GM19324 (cell line): ENCODE results near the gene IRF1.
"Not testable (repeated sequence)": the region's sequence is repeated elsewhere in the genome, so short reads cannot be mapped to it uniquely, and the experiment has no call there.

Experiments
- ATAC-seq: cut with Tn5 transposase; IDR thresholded peaks from one replicate; pipeline ENCODE4 v1.9.1; 2021; ENCODE audit warnings: mild to moderate bottlenecking, moderate library complexity; ENCODE audit not compliant: unreplicated experiment, low FRiP score

The IRF1 gene, protein sequence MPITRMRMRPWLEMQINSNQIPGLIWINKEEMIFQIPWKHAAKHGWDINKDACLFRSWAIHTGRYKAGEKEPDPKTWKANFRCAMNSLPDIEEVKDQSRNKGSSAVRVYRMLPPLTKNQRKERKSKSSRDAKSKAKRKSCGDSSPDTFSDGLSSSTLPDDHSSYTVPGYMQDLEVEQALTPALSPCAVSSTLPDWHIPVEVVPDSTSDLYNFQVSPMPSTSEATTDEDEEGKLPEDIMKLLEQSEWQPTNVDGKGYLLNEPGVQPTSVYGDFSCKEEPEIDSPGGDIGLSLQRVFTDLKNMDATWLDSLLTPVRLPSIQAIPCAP

DNA sequence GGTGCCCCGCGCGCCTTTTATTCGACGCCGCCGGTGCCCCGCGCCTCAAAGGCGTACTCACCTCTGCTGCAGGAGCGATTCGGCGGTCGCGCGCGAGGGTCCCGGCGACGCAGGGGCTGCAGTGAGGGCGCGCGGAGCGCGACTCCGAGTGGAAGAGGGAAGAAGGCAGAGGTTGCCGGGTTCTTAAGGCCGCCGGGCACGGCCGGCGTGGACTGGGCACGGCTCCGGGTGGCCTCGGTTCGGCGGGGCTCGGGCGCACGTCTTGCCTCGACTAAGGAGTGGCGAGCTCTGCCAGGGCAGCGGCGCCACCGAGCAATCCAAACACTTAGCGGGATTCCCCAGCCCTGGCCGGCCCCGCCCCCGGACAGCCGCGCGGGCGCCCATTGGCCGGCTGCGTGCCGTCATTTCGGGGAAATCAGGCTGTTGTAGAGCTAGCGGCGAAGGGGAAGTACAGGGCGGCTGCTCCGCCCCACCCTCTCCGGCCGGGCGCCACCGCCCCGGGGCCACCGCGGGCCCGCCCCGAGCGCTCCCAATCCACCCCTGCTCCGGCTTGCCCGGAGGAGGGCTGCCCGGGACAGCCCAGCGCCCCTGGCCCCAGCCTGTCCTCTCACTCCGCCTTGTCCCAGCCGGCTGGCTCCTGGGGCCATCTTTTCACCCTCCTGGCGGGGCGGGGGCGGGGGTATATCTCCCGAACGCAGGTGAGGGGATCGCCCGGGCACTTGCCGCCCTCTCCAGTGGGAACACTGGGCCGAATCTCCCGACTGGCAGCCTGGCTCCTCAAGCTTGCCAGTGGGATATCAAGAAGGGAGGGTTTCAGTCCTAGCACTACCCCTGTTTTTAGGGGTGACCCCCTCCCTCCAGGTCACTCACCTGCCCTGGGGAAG lies at the start of gene IRF1:
Gene IRF1 (minus strand): TSS at position 290 of the 884 bp plus-strand sequence. CDS start 1,295 bp downstream, outside the sequence.
- peak; percentile 81 for ATAC-seq

GRCh38 chr5:132540149-132540548 lies 49.6 kb upstream of the IRF1 start:
- no peak for ATAC-seq

DNA sequence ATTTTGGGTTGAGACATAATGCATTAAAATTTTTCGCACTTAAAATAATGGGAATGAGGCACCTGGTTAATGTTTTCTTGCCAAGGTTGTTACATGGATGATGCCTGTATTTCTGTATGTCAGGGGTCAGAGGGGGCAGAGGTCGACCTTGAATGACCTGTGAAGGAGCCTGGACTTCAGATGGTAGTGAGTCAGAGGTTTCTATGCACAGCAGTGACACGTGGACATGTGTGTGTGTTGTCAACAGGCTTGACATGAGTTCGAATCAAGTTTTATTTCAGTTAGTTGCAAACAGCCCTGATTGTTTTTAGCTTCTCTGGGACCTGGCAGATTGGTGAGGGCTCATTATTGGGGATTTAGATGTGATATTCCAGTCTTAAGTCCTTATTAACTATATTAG lies 49.1 kb upstream of the IRF1 start:
- no peak for ATAC-seq

DNA sequence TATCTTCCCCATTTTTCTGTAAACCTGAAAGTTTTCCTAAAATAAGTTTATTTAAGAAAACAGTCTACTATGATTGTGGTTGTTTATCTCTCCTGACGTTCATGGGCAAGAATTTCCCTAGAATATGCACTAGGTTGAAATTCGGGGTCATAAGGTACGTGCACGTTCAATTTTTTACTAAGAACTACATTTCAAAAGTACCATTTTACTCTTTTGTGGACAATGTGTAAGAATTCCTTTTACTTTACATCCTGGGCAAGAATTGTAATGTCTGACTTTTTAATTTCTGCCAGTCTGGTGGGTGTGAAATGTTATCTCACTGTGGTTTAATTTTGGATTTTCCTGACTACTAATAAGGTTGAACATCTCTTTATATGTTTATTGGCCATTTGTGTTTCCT lies 40.4 kb upstream of the IRF1 start:
- ATAC-seq: no peak

DNA sequence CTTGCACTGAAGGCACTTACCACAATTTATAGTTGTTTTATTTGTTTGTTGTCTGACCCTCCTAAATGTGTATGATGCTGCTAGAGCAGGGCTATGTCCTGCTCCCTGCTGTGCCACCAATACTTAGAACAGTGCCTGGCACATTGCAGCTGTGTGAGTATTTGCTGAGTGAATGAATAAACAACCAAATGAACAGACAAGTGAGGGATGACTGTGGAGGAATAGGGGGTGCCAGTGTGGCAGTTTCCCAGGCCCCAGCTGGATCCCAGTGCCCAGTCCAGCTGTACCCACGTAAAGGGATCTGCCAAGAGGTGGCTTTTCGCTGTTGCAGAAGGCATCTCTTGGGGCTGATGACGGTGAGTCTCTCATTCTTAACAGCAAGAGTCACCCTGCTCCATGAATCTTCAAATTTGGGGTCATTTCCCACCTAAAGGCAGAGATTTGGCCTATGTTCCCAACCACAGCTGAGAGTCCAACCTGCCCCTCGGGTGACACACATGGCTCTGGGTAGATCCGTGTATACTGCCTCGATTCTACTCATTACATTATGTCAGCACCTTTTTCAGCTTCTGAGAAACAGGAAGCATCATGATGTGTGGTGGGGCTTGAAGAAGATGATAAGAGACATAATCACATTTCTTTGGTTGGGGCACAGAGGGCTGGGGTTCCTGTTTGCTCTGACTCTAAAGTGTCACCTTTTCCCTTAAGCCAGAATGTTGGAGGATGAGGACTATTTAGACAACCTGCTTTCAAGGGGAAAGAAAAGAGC lies 38.5 kb upstream of the IRF1 start:
- ATAC-seq: no peak

DNA sequence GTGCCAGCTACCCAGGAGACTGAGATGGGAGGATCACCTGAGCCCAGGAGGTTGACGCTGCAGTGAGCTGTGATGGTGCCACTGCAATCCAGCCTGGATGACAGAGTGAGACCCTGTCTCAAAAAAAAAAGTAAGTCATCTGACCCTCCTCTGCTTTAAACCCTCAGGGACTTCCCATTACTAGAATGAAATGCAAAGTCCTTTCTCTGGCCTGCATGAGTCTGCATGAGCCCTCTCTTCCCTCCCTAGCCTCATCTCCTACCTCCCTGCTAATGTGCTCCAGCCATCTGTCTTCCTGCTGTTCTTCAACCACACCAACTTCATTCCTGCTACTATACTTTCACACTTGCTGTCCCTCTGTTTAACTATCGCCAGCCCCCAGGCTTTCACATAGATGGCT lies 37.4 kb upstream of the IRF1 start:
- no peak for ATAC-seq

DNA sequence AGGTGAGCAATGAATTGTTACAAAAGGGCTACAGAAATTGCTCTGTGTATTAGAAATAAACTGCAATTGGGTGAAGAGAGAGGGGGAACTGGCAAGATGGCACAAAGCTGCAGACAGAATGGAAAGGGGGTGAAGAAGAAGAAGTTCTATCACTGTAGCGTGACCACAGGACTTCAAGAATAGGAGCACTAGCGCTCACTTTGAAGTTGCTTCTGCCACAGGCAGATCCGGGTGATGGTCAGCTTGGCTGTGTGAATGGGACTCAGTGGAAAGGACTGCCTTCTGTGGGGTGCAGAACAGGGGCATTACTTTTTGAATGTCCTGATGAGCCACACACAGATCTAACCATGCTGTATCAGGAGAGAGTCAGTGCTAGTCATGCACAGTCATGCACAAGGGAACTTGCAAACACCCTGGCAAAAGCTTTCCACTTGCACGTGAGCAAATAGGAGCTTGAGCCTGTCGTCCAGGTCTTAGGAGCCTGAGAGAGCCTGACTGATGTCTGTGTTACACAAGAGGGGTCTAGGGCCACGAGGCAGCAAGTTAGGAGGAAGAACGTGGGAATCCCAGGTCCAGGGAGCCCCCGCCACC lies 36.5 kb upstream of the IRF1 start:
- no peak for ATAC-seq

DNA sequence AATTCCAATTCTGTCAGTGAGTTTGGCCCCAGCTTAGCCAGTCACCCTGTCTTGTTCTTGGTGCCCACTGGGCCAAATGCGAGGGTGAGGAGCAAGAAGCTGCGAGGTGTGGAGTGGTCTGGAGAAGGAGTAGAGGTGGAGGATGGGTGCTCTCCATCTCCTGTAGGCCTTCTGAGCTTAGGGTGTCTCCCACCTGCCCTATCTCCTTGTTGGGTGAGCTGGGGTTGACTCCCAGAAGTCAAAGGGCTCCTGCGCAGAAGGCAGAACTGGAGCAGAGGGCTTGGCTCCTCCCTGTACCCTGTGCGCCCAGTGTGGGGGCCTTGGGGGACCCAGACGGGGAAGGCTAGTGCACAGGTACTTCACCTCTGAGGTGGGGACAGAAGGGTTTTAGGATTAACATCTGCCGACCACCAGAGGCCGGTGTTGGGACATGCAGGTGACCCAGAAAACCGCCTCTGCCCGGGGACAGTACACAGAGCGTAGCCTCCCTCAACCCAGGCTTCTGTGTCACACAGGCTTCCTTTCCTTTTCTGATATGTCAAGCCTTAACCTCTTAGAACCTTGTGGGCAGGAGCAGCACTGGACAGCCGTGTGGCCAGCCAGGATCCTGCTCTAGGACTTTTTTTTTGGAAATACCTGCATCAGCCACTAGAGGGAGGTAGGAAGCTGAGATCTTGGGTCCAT lies 35.9 kb upstream of the IRF1 start:
- ATAC-seq: peak; percentile 41

DNA sequence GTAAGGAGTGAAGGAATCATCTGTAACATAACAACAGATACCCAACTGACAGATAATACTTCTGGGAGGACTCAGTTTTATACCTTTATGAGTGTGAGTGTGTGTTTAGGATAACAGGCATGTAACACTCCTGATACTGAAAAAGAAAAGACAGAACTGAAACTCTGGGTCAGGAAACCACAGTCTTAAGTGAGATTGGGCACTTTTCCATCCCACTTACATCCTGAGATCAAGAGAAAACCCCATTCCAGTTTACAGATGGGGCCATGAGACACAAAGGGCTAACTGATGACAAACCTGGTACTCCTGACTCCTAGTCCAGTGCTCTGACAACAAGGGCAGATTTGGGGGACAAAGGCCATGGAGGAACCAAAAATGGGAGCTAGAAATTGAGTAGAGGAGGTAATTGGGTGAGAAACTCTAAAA lies 34.7 kb upstream of the IRF1 start:
- peak; percentile 67 for ATAC-seq

DNA sequence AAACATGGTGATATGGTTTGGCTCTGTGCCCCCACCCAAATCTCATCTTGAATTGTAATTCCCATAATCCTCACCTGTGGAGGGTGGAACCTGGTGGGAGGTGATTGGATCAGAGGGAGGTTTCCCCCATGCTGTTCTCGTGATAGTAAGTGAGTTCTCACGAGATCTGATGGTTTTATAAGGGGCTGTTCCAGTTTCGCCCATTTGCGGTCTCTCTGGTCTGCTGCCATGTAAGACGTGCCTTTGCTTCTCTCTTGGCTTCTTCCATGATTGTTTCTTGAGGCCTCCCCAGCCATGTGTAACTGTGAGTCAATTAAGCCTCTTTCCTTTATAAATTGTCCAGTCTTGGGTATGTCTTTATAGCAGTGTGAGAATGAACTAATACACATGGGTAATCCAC lies 34.3 kb upstream of the IRF1 start:
- ATAC-seq: not testable (repeated sequence)

DNA sequence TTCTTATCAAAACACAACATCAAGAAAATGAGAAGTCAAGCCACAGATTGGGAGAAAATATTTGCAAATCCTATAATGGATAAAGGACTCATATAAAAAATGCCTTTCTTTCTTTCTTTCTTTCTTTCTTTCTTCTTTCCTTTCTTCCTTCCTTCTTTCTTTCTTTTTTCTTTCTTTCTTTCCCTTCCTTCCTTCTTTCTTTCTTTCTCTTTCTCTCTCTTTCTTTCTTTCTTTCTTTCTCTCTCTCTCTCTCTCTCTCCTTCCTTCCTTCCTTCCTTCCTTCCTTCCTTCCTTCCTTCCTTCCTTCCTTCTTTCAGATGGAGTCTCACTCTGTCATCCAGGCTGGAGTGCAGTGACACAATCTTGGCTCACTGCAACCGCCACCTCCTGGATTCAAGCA lies 31.5 kb upstream of the IRF1 start:
- ATAC-seq: not testable (repeated sequence)

DNA sequence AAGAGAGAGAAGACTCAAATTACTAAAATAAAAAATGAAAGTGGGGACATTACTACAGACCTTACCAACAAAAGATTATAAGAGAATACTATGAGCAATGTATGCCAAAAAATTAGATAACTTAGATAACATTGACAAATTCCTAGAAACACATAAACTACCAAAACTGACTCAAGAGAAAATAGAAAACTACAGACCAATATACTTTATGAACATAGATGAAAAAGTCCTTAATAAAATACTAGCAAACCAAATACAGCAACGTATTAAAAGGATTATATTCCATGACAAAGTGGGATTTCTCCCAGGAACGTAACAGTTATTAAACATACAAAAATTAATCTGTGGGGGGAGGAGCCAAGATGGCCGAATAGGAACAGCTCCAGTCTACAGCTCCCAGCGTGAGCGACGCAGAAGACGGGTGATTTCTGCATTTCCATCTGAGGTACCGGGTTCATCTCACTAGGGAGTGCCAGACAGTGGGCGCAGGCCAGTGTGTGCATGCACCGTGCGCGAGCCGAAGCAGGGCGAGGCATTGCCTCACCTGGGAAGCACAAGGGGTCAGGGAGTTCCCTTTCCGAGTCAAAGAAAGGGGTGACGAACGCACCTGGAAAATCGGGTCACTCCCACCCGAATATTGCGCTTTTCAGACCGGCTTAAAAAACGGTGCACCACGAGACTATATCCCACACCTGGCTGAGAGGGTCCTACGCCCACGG lies 23.2 kb upstream of the IRF1 start:
- not testable (repeated sequence) for ATAC-seq

GRCh38 chr5:132510076-132510475 lies 19.5 kb upstream of the IRF1 start:
- no peak for ATAC-seq

DNA sequence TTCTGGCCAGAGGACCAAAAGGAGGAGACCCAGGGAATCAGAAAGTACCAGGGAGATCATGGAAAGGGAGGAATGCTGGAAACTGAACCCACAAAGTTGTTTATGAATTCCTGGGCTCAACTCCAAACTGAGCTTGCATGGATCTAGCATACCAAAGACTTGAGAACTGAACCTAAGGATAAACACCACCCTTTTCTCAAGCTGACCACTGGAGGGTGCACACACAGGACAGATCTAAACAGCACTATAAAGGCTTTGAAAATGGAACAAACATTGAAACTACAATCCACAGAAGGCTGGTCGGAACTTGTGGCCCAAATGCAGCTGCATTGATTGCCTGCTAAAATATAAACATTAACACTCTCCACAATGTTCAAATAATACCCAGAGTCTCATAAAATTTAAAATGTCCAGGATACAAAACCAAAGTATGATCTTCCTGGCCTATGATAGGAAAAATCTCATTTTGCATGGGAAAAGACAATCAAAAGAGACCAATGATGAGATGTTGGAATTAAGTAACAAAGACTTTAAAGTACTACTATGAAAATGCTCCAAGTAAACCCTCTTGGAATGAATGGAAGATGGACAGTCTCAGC lies 15.6 kb upstream of the IRF1 start:
- ATAC-seq: peak; percentile 52

- no peak for ATAC-seq
Observed at GRCh38 chr5:132505641-132506040, 15.1 kb upstream of the IRF1 start.

GRCh38 chr5:132504746-132505145 lies 14.2 kb upstream of the IRF1 start:
- no peak for ATAC-seq

GRCh38 chr5:132503244-132503643 lies 12.7 kb upstream of the IRF1 start:
- ATAC-seq: no peak

GRCh38 chr5:132501961-132502931 lies 11.7 kb upstream of the IRF1 start:
- ATAC-seq: no peak
